ENCODE results near the gene PRKAR1B.

DNA sequence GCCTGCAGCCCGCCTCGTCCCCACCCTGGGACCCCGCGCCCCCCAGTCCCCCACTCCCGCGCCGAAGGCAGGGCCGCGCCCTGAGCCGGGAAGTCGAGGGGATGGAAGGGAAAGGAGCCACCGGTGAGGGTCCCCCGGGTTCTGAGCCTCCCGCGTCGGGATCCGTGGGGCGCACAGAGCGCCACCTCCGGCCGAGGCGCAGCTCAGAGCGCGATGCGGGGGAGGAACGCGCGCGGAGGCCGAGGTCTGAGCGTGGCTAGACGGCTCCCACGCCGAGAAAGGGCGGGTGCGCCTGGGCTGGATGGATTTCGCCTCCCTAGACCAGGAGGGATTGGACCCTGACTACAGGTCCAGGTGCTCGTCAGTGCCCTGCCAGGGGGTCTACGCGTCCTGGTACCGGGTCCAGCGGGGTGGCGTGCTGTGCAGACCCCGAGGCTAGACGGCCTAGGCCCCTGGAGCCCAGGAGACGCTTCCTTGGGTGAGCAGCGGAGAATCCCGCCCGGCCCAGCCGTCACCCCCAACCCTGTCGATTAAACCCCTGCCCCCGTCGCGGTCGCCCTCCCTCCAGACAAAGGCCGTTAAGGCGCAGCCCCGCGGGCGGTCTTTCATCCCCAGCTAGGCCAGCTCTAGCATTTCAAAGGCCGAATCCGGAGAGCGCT lies 206.4 kb downstream of the PRKAR1B start:
- TF ChIP-seq, protein P1, sequence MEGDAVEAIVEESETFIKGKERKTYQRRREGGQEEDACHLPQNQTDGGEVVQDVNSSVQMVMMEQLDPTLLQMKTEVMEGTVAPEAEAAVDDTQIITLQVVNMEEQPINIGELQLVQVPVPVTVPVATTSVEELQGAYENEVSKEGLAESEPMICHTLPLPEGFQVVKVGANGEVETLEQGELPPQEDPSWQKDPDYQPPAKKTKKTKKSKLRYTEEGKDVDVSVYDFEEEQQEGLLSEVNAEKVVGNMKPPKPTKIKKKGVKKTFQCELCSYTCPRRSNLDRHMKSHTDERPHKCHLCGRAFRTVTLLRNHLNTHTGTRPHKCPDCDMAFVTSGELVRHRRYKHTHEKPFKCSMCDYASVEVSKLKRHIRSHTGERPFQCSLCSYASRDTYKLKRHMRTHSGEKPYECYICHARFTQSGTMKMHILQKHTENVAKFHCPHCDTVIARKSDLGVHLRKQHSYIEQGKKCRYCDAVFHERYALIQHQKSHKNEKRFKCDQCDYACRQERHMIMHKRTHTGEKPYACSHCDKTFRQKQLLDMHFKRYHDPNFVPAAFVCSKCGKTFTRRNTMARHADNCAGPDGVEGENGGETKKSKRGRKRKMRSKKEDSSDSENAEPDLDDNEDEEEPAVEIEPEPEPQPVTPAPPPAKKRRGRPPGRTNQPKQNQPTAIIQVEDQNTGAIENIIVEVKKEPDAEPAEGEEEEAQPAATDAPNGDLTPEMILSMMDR (IDR thresholded peaks at IDR 0.05): peak; percentile 80; the same call in 1 of the 2 replicates
- TF ChIP-seq, protein P2, sequence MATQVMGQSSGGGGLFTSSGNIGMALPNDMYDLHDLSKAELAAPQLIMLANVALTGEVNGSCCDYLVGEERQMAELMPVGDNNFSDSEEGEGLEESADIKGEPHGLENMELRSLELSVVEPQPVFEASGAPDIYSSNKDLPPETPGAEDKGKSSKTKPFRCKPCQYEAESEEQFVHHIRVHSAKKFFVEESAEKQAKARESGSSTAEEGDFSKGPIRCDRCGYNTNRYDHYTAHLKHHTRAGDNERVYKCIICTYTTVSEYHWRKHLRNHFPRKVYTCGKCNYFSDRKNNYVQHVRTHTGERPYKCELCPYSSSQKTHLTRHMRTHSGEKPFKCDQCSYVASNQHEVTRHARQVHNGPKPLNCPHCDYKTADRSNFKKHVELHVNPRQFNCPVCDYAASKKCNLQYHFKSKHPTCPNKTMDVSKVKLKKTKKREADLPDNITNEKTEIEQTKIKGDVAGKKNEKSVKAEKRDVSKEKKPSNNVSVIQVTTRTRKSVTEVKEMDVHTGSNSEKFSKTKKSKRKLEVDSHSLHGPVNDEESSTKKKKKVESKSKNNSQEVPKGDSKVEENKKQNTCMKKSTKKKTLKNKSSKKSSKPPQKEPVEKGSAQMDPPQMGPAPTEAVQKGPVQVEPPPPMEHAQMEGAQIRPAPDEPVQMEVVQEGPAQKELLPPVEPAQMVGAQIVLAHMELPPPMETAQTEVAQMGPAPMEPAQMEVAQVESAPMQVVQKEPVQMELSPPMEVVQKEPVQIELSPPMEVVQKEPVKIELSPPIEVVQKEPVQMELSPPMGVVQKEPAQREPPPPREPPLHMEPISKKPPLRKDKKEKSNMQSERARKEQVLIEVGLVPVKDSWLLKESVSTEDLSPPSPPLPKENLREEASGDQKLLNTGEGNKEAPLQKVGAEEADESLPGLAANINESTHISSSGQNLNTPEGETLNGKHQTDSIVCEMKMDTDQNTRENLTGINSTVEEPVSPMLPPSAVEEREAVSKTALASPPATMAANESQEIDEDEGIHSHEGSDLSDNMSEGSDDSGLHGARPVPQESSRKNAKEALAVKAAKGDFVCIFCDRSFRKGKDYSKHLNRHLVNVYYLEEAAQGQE (IDR thresholded peaks at IDR 0.05; ENCODE audit: insufficient read depth in 1 of 2, low read depth in 2 of 2, low read length in 1 of 2): no peak
